ENCODE data around the gene ZBTB17. TPM values are rescaled to one million over a fixed set of nuclear protein-coding genes. Genes with fewer than 3 reads are reported as not detected.

ZBTB17 gene
- total RNA-seq, 3 donors from 2014 or later, result 21.9 to 40.3 (median 38.5) TPM

DNA sequence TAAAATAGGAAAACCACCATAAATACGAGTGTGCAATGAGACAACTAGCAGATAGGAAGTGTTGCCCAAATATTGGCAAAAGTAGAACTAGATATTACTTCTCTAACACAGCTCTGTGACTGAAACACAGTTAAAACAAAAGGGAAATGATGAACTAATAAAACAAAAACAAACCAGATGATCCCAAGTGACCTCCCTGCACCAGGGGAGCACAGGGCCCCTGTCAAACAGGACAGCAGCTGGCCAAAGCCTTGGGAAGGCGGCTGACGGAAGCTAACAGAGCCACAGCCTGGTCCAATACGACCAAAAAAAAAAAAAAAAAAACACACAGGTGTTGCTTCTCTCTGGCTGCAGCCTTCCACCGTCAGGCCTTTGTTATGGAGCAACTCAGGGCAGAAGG is 17.8 kb downstream of the ZBTB17 start:
- DNase-seq (ENCODE audit: low spot score in 2 of 2), result no peak
- Histone ChIP-seq H3K4me1 (no peaks in the 10 kb centered on the region), H3K27me3 (no peaks in the 10 kb centered on the region), H3K27ac (no peak overlapping the region), H3K9me3 (no peaks in the 10 kb centered on the region), H3K36me3 (no peaks in the 10 kb centered on the region), H3K4me3 (no peak overlapping the region)
- TF ChIP-seq POLR2AphosphoS5 (IDR thresholded peaks at IDR 0.05) (no peak), POLR2A (IDR thresholded peaks at IDR 0.05) (no peak)
- TF ChIP-seq, protein P1, sequence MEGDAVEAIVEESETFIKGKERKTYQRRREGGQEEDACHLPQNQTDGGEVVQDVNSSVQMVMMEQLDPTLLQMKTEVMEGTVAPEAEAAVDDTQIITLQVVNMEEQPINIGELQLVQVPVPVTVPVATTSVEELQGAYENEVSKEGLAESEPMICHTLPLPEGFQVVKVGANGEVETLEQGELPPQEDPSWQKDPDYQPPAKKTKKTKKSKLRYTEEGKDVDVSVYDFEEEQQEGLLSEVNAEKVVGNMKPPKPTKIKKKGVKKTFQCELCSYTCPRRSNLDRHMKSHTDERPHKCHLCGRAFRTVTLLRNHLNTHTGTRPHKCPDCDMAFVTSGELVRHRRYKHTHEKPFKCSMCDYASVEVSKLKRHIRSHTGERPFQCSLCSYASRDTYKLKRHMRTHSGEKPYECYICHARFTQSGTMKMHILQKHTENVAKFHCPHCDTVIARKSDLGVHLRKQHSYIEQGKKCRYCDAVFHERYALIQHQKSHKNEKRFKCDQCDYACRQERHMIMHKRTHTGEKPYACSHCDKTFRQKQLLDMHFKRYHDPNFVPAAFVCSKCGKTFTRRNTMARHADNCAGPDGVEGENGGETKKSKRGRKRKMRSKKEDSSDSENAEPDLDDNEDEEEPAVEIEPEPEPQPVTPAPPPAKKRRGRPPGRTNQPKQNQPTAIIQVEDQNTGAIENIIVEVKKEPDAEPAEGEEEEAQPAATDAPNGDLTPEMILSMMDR (IDR thresholded peaks at IDR 0.05), result no peak
- intact Hi-C loops (cut with DNase I; ENCODE audit: low total_unique reads), result loop anchor here (10.0 kb wide), 2 partner anchors 983 to 1723 kb away; no protein-coding TSS in a partner anchor

GRCh38 chr1:15957221-15958095 is 18.4 kb downstream of the ZBTB17 start:
- Histone ChIP-seq H3K4me1 (no peaks in the 10 kb centered on the region), H3K27me3 (no peaks in the 10 kb centered on the region), H3K9me3 (no peaks in the 10 kb centered on the region), H3K27ac (no peak overlapping the region), H3K4me3 (no peak overlapping the region), H3K36me3 (no peaks in the 10 kb centered on the region)
- intact Hi-C loops (cut with DNase I; ENCODE audit: low total_unique reads), result loop anchor here (10.0 kb wide), 2 partner anchors 983 to 1723 kb away; no protein-coding TSS in a partner anchor
- DNase-seq (ENCODE audit: low spot score in 2 of 2), result no peak
- TF ChIP-seq, protein P1 (IDR thresholded peaks at IDR 0.05), result no peak
- no peak for TF ChIP-seq POLR2A (IDR thresholded peaks at IDR 0.05)
- no peak for TF ChIP-seq POLR2AphosphoS5 (IDR thresholded peaks at IDR 0.05)

DNA sequence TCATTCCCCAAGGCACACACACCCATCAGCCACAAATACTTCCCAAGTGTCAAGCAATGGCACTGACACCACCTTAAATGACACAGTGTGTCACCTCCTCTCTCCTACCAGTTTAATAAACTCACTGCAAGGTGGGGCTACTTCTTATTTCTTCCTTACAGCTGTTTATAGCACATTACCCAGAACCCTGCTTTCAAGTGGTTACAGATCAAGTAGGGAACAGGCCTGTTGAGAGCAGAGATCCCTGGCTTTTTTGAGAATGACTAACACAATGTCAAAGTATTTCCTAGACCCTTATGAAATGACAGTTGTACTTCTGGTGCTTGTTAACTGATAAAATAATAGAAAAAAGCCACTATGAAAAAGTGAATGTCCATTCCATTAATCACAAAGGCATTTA is 19.8 kb downstream of the ZBTB17 start:
- TF ChIP-seq POLR2AphosphoS5 (IDR thresholded peaks at IDR 0.05), result no peak
- TF ChIP-seq, protein P1 (IDR thresholded peaks at IDR 0.05), result no peak
- no peak for TF ChIP-seq POLR2A (IDR thresholded peaks at IDR 0.05)
- H3K4me3 ChIP-seq, result no peak overlapping the region
- intact Hi-C loops (cut with DNase I; ENCODE audit: low total_unique reads), result loop anchor here (10.0 kb wide), 2 partner anchors 981 to 1721 kb away; no protein-coding TSS in a partner anchor
- H3K27ac ChIP-seq, result no peak overlapping the region
- no peaks in the 10 kb centered on the region for H3K9me3 ChIP-seq
- no peaks in the 10 kb centered on the region for H3K36me3 ChIP-seq
- H3K27me3 ChIP-seq, result no peaks in the 10 kb centered on the region
- H3K4me1 ChIP-seq, result peaks cover under 1 to 5% of the 10 kb centered on the region in 2 donors
- no peak for DNase-seq (ENCODE audit: low spot score in 2 of 2)

GRCh38 chr1:15955552-15955951 is 20.3 kb downstream of the ZBTB17 start:
- Histone ChIP-seq H3K4me3 (no peak overlapping the region), H3K4me1 (peaks cover 7 to 9% of the 10 kb centered on the region in 2 donors), H3K9me3 (no peaks in the 10 kb centered on the region), H3K27me3 (no peaks in the 10 kb centered on the region), H3K27ac (no peak overlapping the region), H3K36me3 (no peaks in the 10 kb centered on the region)
- DNase-seq (ENCODE audit: low spot score in 2 of 2), result no peak
- TF ChIP-seq POLR2AphosphoS5 (IDR thresholded peaks at IDR 0.05) (no peak), POLR2A (IDR thresholded peaks at IDR 0.05) (no peak)
- TF ChIP-seq, protein P1 (IDR thresholded peaks at IDR 0.05), result no peak
- intact Hi-C loops (cut with DNase I; ENCODE audit: low total_unique reads), result loop anchor here (10.0 kb wide), 2 partner anchors 981 to 1721 kb away; no protein-coding TSS in a partner anchor

- TF ChIP-seq POLR2AphosphoS5 (IDR thresholded peaks at IDR 0.05), result no peak
- Histone ChIP-seq H3K4me3 (no peak overlapping the region), H3K36me3 (no peaks in the 10 kb centered on the region), H3K4me1 (peaks cover 14 to 16% of the 10 kb centered on the region in 2 donors), H3K27ac (no peak overlapping the region), H3K27me3 (no peaks in the 10 kb centered on the region), H3K9me3 (no peaks in the 10 kb centered on the region)
- no peak for DNase-seq (ENCODE audit: low spot score in 2 of 2)
- intact Hi-C loops (cut with DNase I; ENCODE audit: low total_unique reads), result loop anchor here (10.0 kb wide), 2 partner anchors 980 to 1720 kb away; no protein-coding TSS in a partner anchor
Measured at GRCh38 chr1:15954316-15954715, 21.6 kb downstream of the ZBTB17 start.
